Measurements from ENCODE around the gene PTPRG.

GRCh38 chr3:61562721-61563312 is 1.4 kb downstream of the PTPRG start:
- no peak for TF ChIP-seq MYC (IDR thresholded peaks at IDR 0.05; ENCODE audit: low read depth, low read length)
- no peak for TF ChIP-seq POLR2A (IDR thresholded peaks at IDR 0.05; ENCODE audit: low read depth, low read length)
- TF ChIP-seq POLR2AphosphoS5 (IDR thresholded peaks at IDR 0.05; ENCODE audit: insufficient read depth, low read depth, low read length) = no peak
- TF ChIP-seq, protein P1, sequence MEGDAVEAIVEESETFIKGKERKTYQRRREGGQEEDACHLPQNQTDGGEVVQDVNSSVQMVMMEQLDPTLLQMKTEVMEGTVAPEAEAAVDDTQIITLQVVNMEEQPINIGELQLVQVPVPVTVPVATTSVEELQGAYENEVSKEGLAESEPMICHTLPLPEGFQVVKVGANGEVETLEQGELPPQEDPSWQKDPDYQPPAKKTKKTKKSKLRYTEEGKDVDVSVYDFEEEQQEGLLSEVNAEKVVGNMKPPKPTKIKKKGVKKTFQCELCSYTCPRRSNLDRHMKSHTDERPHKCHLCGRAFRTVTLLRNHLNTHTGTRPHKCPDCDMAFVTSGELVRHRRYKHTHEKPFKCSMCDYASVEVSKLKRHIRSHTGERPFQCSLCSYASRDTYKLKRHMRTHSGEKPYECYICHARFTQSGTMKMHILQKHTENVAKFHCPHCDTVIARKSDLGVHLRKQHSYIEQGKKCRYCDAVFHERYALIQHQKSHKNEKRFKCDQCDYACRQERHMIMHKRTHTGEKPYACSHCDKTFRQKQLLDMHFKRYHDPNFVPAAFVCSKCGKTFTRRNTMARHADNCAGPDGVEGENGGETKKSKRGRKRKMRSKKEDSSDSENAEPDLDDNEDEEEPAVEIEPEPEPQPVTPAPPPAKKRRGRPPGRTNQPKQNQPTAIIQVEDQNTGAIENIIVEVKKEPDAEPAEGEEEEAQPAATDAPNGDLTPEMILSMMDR (IDR thresholded peaks at IDR 0.05; ENCODE audit: extremely low read depth in 1 of 2, insufficient read depth in 1 of 2, low read depth in 1 of 2, low read length in 2 of 2) = no peak
- TF ChIP-seq, protein P2, sequence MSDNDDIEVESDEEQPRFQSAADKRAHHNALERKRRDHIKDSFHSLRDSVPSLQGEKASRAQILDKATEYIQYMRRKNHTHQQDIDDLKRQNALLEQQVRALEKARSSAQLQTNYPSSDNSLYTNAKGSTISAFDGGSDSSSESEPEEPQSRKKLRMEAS (IDR thresholded peaks at IDR 0.05; ENCODE audit: insufficient read depth, insufficient read length) = no peak
- TF ChIP-seq EZH2 (IDR thresholded peaks at IDR 0.05; ENCODE audit: borderline replicate concordance, low read depth, low read length, severe bottlenecking) = no peak
- no peak for TF ChIP-seq FOS (IDR thresholded peaks at IDR 0.05; ENCODE audit: borderline replicate concordance, insufficient read depth, low read length)
- TF ChIP-seq JUN (IDR thresholded peaks at IDR 0.05; ENCODE audit: borderline replicate concordance, insufficient read depth, insufficient read length, low read depth) = no peak
